Liver (tissue), 9 donors: ENCODE data around the gene SETD3. TPM values are rescaled to one million over a fixed set of nuclear protein-coding genes. Genes with fewer than 3 reads are reported as not detected.

Source experiments
- DNase-seq: peaks from one replicate; pipeline ENCODE4 v3.0.0-alpha.2; 2017; ENCODE audit warnings: low spot score
- H3K27ac ChIP-seq, 2 donors: one replicate each; pipeline ENCODE4 v1.7.0; 2013; ENCODE audit warnings: inconsistent platforms in 2 of 2, low read length in 2 of 2, control low read depth in 1 of 2, low read depth in 1 of 2, mild to moderate bottlenecking in 1 of 2
- H3K27me3 ChIP-seq, 4 donors: one replicate each; pipeline versions ENCODE4 v1.6.1 to v1.7.0; 2013; ENCODE audit warnings: low read length in 3 of 4, inconsistent platforms in 1 of 4, mild to moderate bottlenecking in 1 of 4, moderate library complexity in 1 of 4; ENCODE audit not compliant: control insufficient read depth in 4 of 4, insufficient read depth in 4 of 4
- H3K36me3 ChIP-seq, 4 donors: one replicate each; pipeline versions ENCODE4 v1.6.1 to v1.7.0; 2013; ENCODE audit warnings: low read length in 3 of 4, mild to moderate bottlenecking in 3 of 4, low read depth in 1 of 4, moderate library complexity in 1 of 4; ENCODE audit not compliant: control insufficient read depth in 4 of 4, insufficient read depth in 3 of 4
- H3K4me1 ChIP-seq, 4 donors: one replicate each; pipeline versions ENCODE4 v1.6.1 to v1.7.0; 2013; ENCODE audit warnings: low read length in 3 of 4, mild to moderate bottlenecking in 3 of 4, moderate library complexity in 1 of 4; ENCODE audit not compliant: control insufficient read depth in 4 of 4, insufficient read depth in 4 of 4
- H3K4me3 ChIP-seq, 3 donors: one replicate each; pipeline versions ENCODE4 v1.6.1 to v1.7.0; 2013; ENCODE audit warnings: low read length in 3 of 3, control low read depth in 1 of 3, low read depth in 1 of 3, mild to moderate bottlenecking in 1 of 3
- H3K9ac ChIP-seq, 2 donors: one replicate each; pipeline ENCODE4 v1.7.0; 2013; ENCODE audit warnings: low read length in 2 of 2, mild to moderate bottlenecking in 2 of 2, moderate library complexity in 2 of 2, control low read depth in 1 of 2, low read depth in 1 of 2
- H3K9me3 ChIP-seq, 4 donors: one replicate each; pipeline versions ENCODE4 v1.6.1 to v1.7.0; 2013; ENCODE audit warnings: low read length in 3 of 4; ENCODE audit not compliant: control insufficient read depth in 4 of 4
- EGR1 ChIP-seq, 2 donors: IDR thresholded peaks; 2 replicates each; pipeline ENCODE4 v1.6.1; 2016 to 2018; ENCODE audit warnings: antibody characterized with exemption in 2 of 2, low read depth in 2 of 2
- FOXA1 ChIP-seq: IDR thresholded peaks from 2 replicates; pipeline ENCODE4 v1.6.1; 2016; ENCODE audit warnings: antibody characterized with exemption
- FOXA2 ChIP-seq: IDR thresholded peaks from 2 replicates; pipeline ENCODE4 v1.6.1; 2016; ENCODE audit warnings: antibody characterized with exemption
- GABPA ChIP-seq, 2 donors: IDR thresholded peaks in 1 of 2; conservative IDR thresholded peaks in 1 of 2; 2 replicates each; pipeline ENCODE4 v1.6.1; 2016; ENCODE audit warnings: antibody characterized with exemption in 2 of 2, mild to moderate bottlenecking in 1 of 2, moderate library complexity in 1 of 2
- HNF4A ChIP-seq, 2 donors: conservative IDR thresholded peaks; 2 replicates each; pipeline ENCODE4 v1.6.1; 2016; ENCODE audit warnings: antibody characterized with exemption in 2 of 2, mild to moderate bottlenecking in 2 of 2
- HNF4G ChIP-seq: IDR thresholded peaks from 2 replicates; pipeline ENCODE4 v1.6.1; 2016; ENCODE audit warnings: antibody characterized with exemption
- JUND ChIP-seq, 2 donors: IDR thresholded peaks; 2 replicates each; pipeline ENCODE4 v1.6.1; 2016; ENCODE audit warnings: antibody characterized with exemption in 2 of 2
- NR2F2 ChIP-seq: IDR thresholded peaks from 2 replicates; pipeline ENCODE4 v1.6.1; 2016; ENCODE audit warnings: antibody characterized with exemption
- RAD21 ChIP-seq, 2 donors: IDR thresholded peaks; 2 replicates each; pipeline ENCODE4 v1.6.1; 2016; ENCODE audit warnings: antibody characterized with exemption in 2 of 2, mild to moderate bottlenecking in 2 of 2
- RXRA ChIP-seq, 2 donors: IDR thresholded peaks; 2 replicates each; pipeline ENCODE4 v1.6.1; 2017 to 2018; ENCODE audit warnings: antibody characterized with exemption in 2 of 2, mild to moderate bottlenecking in 1 of 2
- SP1 ChIP-seq: IDR thresholded peaks from 2 replicates; pipeline ENCODE4 v1.6.1; 2018; ENCODE audit warnings: antibody characterized with exemption, mild to moderate bottlenecking
- TAF1 ChIP-seq: conservative IDR thresholded peaks from 2 replicates; pipeline ENCODE4 v1.6.1; 2016; ENCODE audit warnings: antibody characterized with exemption, mild to moderate bottlenecking
- YY1 ChIP-seq: IDR thresholded peaks from 2 replicates; pipeline ENCODE4 v1.6.1; 2016; ENCODE audit warnings: antibody characterized with exemption, mild to moderate bottlenecking
- WGBS: extraction: QIAGEN DNeasy Blood & Tissue Kit; methylation state at CpG from one replicate; pipeline ENCODE4 v1.1.7; 2013; 5-methylcytosine and 5-hydroxymethylcytosine counted together
- polyA plus RNA-seq, 2 donors: library from polyadenylated mRNA; stranded (reverse) in 1 of 2; unstranded in 1 of 2; fragments of 200-250 nt in 1 of 2; fragments of >200 nt in 1 of 2; fragmentation: Nextera tagmentation in 1 of 2; extraction: Ambion mirVana in 1 of 2; gene quantifications; one replicate each; pipeline versions ENCODE4 v1.2.1 to v1.2.3, GENCODE V29; 2013 to 2015
- total RNA-seq, 2 donors: library from RNA; depleted of rRNA; stranded (reverse); fragments of >200 nt; gene quantifications; one replicate each; pipeline ENCODE4 v1.2.3, GENCODE V29; 2014
- TF ChIP-seq, protein P1 (sequence below): IDR thresholded peaks from 2 replicates; pipeline ENCODE4 v1.6.1; 2016; ENCODE audit warnings: antibody characterized with exemption, mild to moderate bottlenecking
- TF ChIP-seq, protein P2 (sequence below): IDR thresholded peaks from 2 replicates; pipeline ENCODE4 v1.6.1; 2016; ENCODE audit warnings: antibody characterized with exemption
- TF ChIP-seq, protein P3 (sequence below): IDR thresholded peaks from 2 replicates; pipeline ENCODE4 v1.6.1; 2016; ENCODE audit warnings: antibody characterized with exemption
- TF ChIP-seq, protein P4 (sequence below): IDR thresholded peaks from 2 replicates; pipeline ENCODE4 v1.6.1; 2016; ENCODE audit warnings: antibody characterized with exemption
- TF ChIP-seq, protein P5 (sequence below): fragments of 150-350 bp; IDR thresholded peaks from 2 replicates; pipeline ENCODE4 v1.5.1; 2017; ENCODE audit warnings: improper control_type of control experiment, low read depth, low read length; ENCODE audit not compliant: missing input control
- donor health status: healthy.
- donor health status: healthy.
- donor health status: healthy.
- donor health status: healthy.
- donor health status: healthy.

Gene SETD3
- total and polyA plus RNA-seq, 4 donors: 18.7 to 39.7 (median 19.4) TPM

DNA sequence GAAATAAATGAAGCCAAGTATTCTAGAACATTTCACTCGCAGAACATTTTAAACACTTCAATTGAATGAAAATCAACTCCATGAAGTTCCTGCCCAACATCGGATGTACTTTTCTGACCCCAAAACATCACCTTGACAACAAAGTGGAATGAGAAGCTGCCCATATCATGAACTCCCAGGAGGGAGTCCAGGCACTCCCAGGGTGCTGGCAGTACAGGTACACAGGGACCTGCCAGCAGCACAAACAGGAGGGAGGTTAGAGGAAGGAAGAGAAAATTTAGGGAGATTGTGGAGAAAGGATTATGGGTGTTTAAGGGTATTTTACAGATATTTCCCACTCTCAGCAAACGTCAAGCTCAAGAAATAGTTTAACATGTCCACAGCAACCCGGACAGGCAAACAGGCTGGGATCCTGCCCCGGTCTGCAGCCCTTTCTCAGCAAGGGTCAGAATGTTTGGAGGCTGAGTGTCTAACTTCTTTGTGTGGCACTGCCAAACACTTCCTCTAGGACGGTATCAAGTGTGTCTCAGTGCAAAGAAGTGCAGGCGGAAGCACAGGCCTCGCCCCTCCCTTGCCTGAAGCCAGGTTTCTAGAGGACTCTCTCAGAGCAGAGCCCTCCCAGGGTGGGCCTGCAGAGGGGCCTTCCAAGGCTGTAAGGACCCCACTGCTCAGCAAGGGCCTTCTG lies 72.2 kb downstream of the SETD3 start:
- no peak overlapping the region for H3K27ac ChIP-seq
- TF ChIP-seq TAF1: no peak
- TF ChIP-seq, protein P1, sequence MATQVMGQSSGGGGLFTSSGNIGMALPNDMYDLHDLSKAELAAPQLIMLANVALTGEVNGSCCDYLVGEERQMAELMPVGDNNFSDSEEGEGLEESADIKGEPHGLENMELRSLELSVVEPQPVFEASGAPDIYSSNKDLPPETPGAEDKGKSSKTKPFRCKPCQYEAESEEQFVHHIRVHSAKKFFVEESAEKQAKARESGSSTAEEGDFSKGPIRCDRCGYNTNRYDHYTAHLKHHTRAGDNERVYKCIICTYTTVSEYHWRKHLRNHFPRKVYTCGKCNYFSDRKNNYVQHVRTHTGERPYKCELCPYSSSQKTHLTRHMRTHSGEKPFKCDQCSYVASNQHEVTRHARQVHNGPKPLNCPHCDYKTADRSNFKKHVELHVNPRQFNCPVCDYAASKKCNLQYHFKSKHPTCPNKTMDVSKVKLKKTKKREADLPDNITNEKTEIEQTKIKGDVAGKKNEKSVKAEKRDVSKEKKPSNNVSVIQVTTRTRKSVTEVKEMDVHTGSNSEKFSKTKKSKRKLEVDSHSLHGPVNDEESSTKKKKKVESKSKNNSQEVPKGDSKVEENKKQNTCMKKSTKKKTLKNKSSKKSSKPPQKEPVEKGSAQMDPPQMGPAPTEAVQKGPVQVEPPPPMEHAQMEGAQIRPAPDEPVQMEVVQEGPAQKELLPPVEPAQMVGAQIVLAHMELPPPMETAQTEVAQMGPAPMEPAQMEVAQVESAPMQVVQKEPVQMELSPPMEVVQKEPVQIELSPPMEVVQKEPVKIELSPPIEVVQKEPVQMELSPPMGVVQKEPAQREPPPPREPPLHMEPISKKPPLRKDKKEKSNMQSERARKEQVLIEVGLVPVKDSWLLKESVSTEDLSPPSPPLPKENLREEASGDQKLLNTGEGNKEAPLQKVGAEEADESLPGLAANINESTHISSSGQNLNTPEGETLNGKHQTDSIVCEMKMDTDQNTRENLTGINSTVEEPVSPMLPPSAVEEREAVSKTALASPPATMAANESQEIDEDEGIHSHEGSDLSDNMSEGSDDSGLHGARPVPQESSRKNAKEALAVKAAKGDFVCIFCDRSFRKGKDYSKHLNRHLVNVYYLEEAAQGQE: no peak
- TF ChIP-seq FOXA2: no peak
- no peak for TF ChIP-seq YY1
- TF ChIP-seq JUND (IDR thresholded peaks at IDR 0.05): no peak
- TF ChIP-seq, protein P2, sequence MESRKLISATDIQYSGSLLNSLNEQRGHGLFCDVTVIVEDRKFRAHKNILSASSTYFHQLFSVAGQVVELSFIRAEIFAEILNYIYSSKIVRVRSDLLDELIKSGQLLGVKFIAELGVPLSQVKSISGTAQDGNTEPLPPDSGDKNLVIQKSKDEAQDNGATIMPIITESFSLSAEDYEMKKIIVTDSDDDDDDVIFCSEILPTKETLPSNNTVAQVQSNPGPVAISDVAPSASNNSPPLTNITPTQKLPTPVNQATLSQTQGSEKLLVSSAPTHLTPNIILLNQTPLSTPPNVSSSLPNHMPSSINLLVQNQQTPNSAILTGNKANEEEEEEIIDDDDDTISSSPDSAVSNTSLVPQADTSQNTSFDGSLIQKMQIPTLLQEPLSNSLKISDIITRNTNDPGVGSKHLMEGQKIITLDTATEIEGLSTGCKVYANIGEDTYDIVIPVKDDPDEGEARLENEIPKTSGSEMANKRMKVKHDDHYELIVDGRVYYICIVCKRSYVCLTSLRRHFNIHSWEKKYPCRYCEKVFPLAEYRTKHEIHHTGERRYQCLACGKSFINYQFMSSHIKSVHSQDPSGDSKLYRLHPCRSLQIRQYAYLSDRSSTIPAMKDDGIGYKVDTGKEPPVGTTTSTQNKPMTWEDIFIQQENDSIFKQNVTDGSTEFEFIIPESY: no peak
- no peak for TF ChIP-seq HNF4A (conservative IDR thresholded peaks at IDR 0.05)
- TF ChIP-seq HNF4G: no peak
- TF ChIP-seq GABPA (IDR thresholded peaks at IDR 0.05 in 1 of 2, conservative IDR thresholded peaks at IDR 0.05 in 1 of 2): no peak
- no peak for TF ChIP-seq SP1
- no peak for TF ChIP-seq NR2F2
- 93% methylated on average over 8 of the region's 8 CpGs for WGBS

DNA sequence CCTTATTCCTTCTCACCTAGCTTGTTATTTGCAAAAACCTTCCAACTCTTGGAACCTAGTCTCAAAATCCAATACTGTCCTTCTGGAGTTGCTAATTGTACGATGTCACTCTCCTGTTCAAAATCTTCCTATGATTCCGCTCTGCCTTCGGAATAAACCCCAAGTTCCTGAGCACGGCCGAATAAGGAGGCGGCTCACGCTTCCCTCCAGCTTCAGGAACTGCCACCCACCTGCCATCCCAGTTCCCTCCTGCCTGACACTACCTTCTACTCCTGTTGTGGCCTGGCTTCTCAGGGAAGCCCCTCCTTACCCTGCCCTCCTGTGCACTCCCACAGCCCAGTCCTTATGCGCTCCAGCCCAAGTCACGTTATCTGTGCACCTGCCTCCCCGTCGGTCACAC lies 73.2 kb downstream of the SETD3 start:
- no peaks in the 10 kb centered on the region for H3K9me3 ChIP-seq
- no peak for DNase-seq
- no peak overlapping the region for H3K9ac ChIP-seq
- no peak overlapping the region for H3K4me3 ChIP-seq
- 97% methylated on average over 11 of the region's 11 CpGs for WGBS
- H3K4me1 ChIP-seq: peaks cover 0 to 7% (median 5%) of the 10 kb centered on the region in 4 donors
- H3K36me3 ChIP-seq: peaks cover 1 to 22% (median 16%) of the 10 kb centered on the region in 4 donors
- H3K27me3 ChIP-seq: no peaks in the 10 kb centered on the region
- TF ChIP-seq, protein P3, sequence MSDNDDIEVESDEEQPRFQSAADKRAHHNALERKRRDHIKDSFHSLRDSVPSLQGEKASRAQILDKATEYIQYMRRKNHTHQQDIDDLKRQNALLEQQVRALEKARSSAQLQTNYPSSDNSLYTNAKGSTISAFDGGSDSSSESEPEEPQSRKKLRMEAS: no peak
- TF ChIP-seq JUND (IDR thresholded peaks at IDR 0.05) (no peak), HNF4A (conservative IDR thresholded peaks at IDR 0.05) (no peak), RXRA (IDR thresholded peaks at IDR 0.05) (no peak), YY1 (no peak), HNF4G (no peak), RAD21 (IDR thresholded peaks at IDR 0.05) (no peak), TAF1 (no peak), NR2F2 (no peak), FOXA1 (no peak), EGR1 (IDR thresholded peaks at IDR 0.05; ENCODE audit: low read depth in 2 of 2) (no peak)
- TF ChIP-seq, protein P1: no peak
- TF ChIP-seq, protein P2: no peak
- TF ChIP-seq, protein P4, sequence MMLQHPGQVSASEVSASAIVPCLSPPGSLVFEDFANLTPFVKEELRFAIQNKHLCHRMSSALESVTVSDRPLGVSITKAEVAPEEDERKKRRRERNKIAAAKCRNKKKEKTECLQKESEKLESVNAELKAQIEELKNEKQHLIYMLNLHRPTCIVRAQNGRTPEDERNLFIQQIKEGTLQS: no peak
- TF ChIP-seq, protein P5, sequence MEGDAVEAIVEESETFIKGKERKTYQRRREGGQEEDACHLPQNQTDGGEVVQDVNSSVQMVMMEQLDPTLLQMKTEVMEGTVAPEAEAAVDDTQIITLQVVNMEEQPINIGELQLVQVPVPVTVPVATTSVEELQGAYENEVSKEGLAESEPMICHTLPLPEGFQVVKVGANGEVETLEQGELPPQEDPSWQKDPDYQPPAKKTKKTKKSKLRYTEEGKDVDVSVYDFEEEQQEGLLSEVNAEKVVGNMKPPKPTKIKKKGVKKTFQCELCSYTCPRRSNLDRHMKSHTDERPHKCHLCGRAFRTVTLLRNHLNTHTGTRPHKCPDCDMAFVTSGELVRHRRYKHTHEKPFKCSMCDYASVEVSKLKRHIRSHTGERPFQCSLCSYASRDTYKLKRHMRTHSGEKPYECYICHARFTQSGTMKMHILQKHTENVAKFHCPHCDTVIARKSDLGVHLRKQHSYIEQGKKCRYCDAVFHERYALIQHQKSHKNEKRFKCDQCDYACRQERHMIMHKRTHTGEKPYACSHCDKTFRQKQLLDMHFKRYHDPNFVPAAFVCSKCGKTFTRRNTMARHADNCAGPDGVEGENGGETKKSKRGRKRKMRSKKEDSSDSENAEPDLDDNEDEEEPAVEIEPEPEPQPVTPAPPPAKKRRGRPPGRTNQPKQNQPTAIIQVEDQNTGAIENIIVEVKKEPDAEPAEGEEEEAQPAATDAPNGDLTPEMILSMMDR: no peak
- no peak overlapping the region for H3K27ac ChIP-seq

More for the DNA sequence above, 72.2 kb downstream of the SETD3 start:
- DNase-seq: no peak
- no peak overlapping the region for H3K9ac ChIP-seq
- H3K27me3 ChIP-seq: no peaks in the 10 kb centered on the region
- peaks cover 1 to 25% (median 19%) of the 10 kb centered on the region in 4 donors for H3K36me3 ChIP-seq
- peaks cover 0 to 3% (median 1%) of the 10 kb centered on the region in 4 donors for H3K4me1 ChIP-seq
- H3K9me3 ChIP-seq: no peaks in the 10 kb centered on the region
- H3K4me3 ChIP-seq: no peak overlapping the region
